ENCODE results near the gene TASP1. TPM values are rescaled to one million over a fixed set of nuclear protein-coding genes. Genes with fewer than 3 reads are reported as not detected.

TASP1 gene
- polyA plus RNA-seq, 3 donors, result 2.3 to 3.3 (median 2.6) TPM

- no peaks in the 10 kb centered on the region for H3K27me3 ChIP-seq (ENCODE audit: control insufficient read depth in 2 of 2, insufficient read depth in 2 of 2, low read length in 2 of 2)
- intact Hi-C loops (cut with micrococcal nuclease), result no loop called here
These were observed 181.2 kb downstream of the TASP1 start for GRCh38 chr20:13457487-13457886.

DNA sequence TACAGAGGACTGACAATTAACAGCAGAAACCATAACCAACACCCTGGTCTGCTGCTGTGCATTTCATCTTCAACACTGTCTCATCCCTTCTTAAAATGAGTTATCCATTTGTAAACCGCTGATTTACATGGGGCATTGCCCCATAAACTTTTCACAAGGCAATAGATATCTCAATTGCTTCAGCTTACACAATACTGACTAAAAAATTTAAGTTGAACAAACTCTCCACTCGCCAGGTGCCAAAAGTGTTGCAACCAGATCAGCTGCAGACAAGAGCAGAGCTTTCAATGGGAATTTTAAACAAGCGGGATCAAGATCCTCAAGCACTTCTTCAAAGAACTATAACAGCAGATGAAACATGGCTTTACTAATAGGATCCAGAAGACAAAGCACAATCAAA is 183.0 kb downstream of the TASP1 start:
- Histone ChIP-seq H3K27ac (ENCODE audit: low read depth in 1 of 2, low read length in 2 of 2) (no peak overlapping the region), H3K4me1 (ENCODE audit: control insufficient read depth in 1 of 2, insufficient read depth in 2 of 2, low read length in 2 of 2) (no peaks in the 10 kb centered on the region), H3K9me3 (replicated peaks in 1 of 2; ENCODE audit: control insufficient read depth in 1 of 2, insufficient read depth in 1 of 2, low read length in 2 of 2) (no peaks in the 10 kb centered on the region), H3K79me2 (ENCODE audit: insufficient read depth, low read length) (no peaks in the 10 kb centered on the region), H3K9ac (ENCODE audit: insufficient read depth, low read length, poor library complexity, severe bottlenecking) (no peak overlapping the region), H3K4me3 (replicated peaks in 1 of 3; ENCODE audit: low read depth in 2 of 3, low read length in 3 of 3) (no peak overlapping the region), H4K20me1 (ENCODE audit: insufficient read depth, low read length) (no peaks in the 10 kb centered on the region), H3K27me3 (ENCODE audit: control insufficient read depth in 2 of 2, insufficient read depth in 2 of 2, low read length in 2 of 2) (no peaks in the 10 kb centered on the region), H2AFZ (ENCODE audit: insufficient read depth, low read depth, low read length, poor library complexity, severe bottlenecking) (no peak overlapping the region), H3K4me2 (replicated peaks; ENCODE audit: extremely low read depth, low read length, poor library complexity, severe bottlenecking) (no peak overlapping the region), H3K36me3 (replicated peaks in 1 of 2; ENCODE audit: control insufficient read depth in 1 of 2, insufficient read depth in 2 of 2, low read length in 2 of 2) (no peaks in the 10 kb centered on the region)
- Mint-ChIP-seq H3K4me3 (no peak overlapping the region), H3K27ac (no peak overlapping the region), H3K36me3 (peaks cover 0 to 4% of the 10 kb centered on the region in 2 donors), H3K4me1 (no peaks in the 10 kb centered on the region), H3K9me3 (peaks cover 0 to 3% (median 0%) of the 10 kb centered on the region in 7 donors), H3K27me3 (ENCODE audit: low read depth in 3 of 3) (no peaks in the 10 kb centered on the region)
- WGBS (ENCODE audit: insufficient coverage), result 74% methylated on average over 3 of the region's 3 CpGs
- TF ChIP-seq, protein P1, sequence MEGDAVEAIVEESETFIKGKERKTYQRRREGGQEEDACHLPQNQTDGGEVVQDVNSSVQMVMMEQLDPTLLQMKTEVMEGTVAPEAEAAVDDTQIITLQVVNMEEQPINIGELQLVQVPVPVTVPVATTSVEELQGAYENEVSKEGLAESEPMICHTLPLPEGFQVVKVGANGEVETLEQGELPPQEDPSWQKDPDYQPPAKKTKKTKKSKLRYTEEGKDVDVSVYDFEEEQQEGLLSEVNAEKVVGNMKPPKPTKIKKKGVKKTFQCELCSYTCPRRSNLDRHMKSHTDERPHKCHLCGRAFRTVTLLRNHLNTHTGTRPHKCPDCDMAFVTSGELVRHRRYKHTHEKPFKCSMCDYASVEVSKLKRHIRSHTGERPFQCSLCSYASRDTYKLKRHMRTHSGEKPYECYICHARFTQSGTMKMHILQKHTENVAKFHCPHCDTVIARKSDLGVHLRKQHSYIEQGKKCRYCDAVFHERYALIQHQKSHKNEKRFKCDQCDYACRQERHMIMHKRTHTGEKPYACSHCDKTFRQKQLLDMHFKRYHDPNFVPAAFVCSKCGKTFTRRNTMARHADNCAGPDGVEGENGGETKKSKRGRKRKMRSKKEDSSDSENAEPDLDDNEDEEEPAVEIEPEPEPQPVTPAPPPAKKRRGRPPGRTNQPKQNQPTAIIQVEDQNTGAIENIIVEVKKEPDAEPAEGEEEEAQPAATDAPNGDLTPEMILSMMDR (IDR thresholded peaks at IDR 0.05), result no peak
- intact Hi-C loops (cut with micrococcal nuclease), result no loop called here
- no peak for DNase-seq

More at GRCh38 chr20:13457487-13457886, 181.2 kb downstream of the TASP1 start:
- Histone ChIP-seq H3K9me3 (replicated peaks in 1 of 2; ENCODE audit: control insufficient read depth in 1 of 2, insufficient read depth in 1 of 2, low read length in 2 of 2) (no peaks in the 10 kb centered on the region), H3K27ac (ENCODE audit: low read depth in 1 of 2, low read length in 2 of 2) (no peak overlapping the region), H3K4me3 (replicated peaks in 1 of 3; ENCODE audit: low read depth in 2 of 3, low read length in 3 of 3) (no peak overlapping the region), H3K4me2 (replicated peaks; ENCODE audit: extremely low read depth, low read length, poor library complexity, severe bottlenecking) (no peak overlapping the region), H3K9ac (ENCODE audit: insufficient read depth, low read length, poor library complexity, severe bottlenecking) (no peak overlapping the region), H3K4me1 (ENCODE audit: control insufficient read depth in 1 of 2, insufficient read depth in 2 of 2, low read length in 2 of 2) (no peaks in the 10 kb centered on the region), H3K36me3 (replicated peaks in 1 of 2; ENCODE audit: control insufficient read depth in 1 of 2, insufficient read depth in 2 of 2, low read length in 2 of 2) (no peaks in the 10 kb centered on the region), H3K79me2 (ENCODE audit: insufficient read depth, low read length) (no peaks in the 10 kb centered on the region), H2AFZ (ENCODE audit: insufficient read depth, low read depth, low read length, poor library complexity, severe bottlenecking) (no peak overlapping the region), H4K20me1 (ENCODE audit: insufficient read depth, low read length) (no peaks in the 10 kb centered on the region)
- H3K36me3 Mint-ChIP-seq, result peaks cover 0 to 2% of the 10 kb centered on the region in 2 donors
- no peak overlapping the region for H3K27ac Mint-ChIP-seq
- WGBS (ENCODE audit: insufficient coverage), result no CpG with 5 or more reads among the region's 1 CpG
- no peak for DNase-seq
- TF ChIP-seq, protein P1 (IDR thresholded peaks at IDR 0.05), result no peak
- no peak overlapping the region for H3K4me3 Mint-ChIP-seq
- H3K9me3 Mint-ChIP-seq, result peaks cover 0 to 3% (median 0%) of the 10 kb centered on the region in 7 donors
- no peaks in the 10 kb centered on the region for H3K4me1 Mint-ChIP-seq
- H3K27me3 Mint-ChIP-seq (ENCODE audit: low read depth in 3 of 3), result no peaks in the 10 kb centered on the region
